ENCODE data around the gene SLTM. TPM values are rescaled to one million over a fixed set of nuclear protein-coding genes. Genes with fewer than 3 reads are reported as not detected.

Gene SLTM
- total and polyA plus RNA-seq, 8 donors = 44.7 to 291 (median 124) TPM

GRCh38 chr15:58877999-58878825 lies 55.3 kb downstream of the SLTM start:
- H3K36me3 ChIP-seq = peaks cover 43 to 70% (median 67%) of the 10 kb centered on the region in 4 donors
- H3K4me1 ChIP-seq = no peaks in the 10 kb centered on the region
- H3K4me3 ChIP-seq = no peak overlapping the region
- H3K27me3 ChIP-seq = no peaks in the 10 kb centered on the region
- intact Hi-C loops (cut with DNase I; ENCODE audit: low total_unique reads) = no loop called here
- DNase-seq = no peak
- H3K9me3 ChIP-seq = no peaks in the 10 kb centered on the region
- TF ChIP-seq POLR2AphosphoS5 (IDR thresholded peaks at IDR 0.05) = no peak
- no peak for TF ChIP-seq POLR2A (IDR thresholded peaks at IDR 0.05)
- TF ChIP-seq CTCF (IDR thresholded peaks at IDR 0.05) = no peak
- TF ChIP-seq EP300 (IDR thresholded peaks at IDR 0.05) = no peak
- no peak overlapping the region for H3K27ac ChIP-seq
- 93 to 97% (median 96%) methylated on average over 12 of the region's 12 CpGs for WGBS, 5 donors

DNA sequence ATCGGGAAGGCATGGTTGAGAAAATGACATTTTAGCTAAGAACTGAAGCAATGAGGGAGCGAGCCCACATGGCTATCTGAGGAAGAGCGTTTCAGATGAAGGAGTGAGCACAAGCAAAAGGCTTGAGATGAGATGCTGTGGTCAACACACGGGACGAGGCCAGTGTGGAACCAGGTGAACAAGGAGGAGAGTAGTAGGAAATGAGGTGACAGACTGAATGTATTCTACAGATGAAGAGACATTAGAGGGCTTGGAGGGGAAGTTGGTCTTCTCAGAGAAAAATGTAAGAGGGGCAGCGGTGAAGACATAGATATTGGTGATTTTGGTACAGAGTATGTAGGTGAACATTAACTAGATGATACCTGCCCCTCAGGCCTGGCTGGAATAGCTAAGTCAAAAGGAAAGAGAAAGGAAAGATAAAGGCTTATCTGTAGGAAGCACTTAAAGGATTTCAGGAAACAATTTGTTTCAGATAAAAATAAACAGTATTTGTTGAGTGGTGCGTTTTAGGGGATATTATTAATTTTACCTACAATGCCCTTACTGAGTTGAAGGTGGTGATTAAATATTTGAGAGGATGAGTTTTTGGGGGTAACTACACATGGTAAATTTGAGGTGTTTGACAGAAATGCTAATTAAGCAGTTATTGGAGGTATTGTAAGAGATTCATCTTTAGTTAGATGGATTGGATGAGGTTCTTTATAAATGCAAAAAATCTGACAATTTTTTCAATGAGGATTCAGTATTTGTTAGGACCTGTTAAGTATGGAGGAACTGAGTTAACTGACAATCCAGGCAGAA lies 57.0 kb downstream of the SLTM start:
- Histone ChIP-seq H3K4me1 (no peaks in the 10 kb centered on the region), H3K4me3 (no peak overlapping the region), H3K36me3 (peaks cover 30 to 53% (median 50%) of the 10 kb centered on the region in 4 donors), H3K9me3 (no peaks in the 10 kb centered on the region), H3K27ac (no peak overlapping the region), H3K27me3 (no peaks in the 10 kb centered on the region)
- WGBS, 5 donors = 73 to 87% (median 82%) methylated on average over 7 of the region's 7 CpGs
- peak in 1 of 2 donors; percentile 5 for DNase-seq
- no peak for TF ChIP-seq POLR2A (IDR thresholded peaks at IDR 0.05)
- TF ChIP-seq CTCF (IDR thresholded peaks at IDR 0.05) = no peak
- TF ChIP-seq EP300 (IDR thresholded peaks at IDR 0.05) = no peak
- TF ChIP-seq POLR2AphosphoS5 (IDR thresholded peaks at IDR 0.05) = no peak
- intact Hi-C loops (cut with DNase I; ENCODE audit: low total_unique reads) = no loop called here

DNA sequence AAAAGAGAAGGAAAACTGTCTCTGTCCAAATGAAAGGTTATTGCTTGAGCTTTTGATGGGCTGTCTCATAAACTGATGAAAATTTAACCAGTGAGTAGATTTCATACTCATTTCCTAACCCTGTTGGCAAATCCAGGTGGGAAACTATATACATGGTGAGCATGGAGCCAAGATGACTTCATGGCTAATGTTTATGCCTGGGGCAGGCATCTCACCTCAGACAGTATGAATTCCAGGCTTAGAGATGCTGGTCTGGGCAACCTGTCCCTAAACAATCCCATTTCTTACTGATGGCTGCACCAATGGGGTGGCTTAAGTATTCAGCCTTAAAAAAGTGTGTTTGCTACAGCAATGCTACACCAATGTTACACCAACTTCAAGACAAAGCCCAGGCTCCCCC lies 58.1 kb downstream of the SLTM start:
- DNase-seq = no peak
- no peak for TF ChIP-seq CTCF (IDR thresholded peaks at IDR 0.05)
- no peak for TF ChIP-seq EP300 (IDR thresholded peaks at IDR 0.05)
- TF ChIP-seq POLR2AphosphoS5 (IDR thresholded peaks at IDR 0.05) = no peak
- TF ChIP-seq POLR2A (IDR thresholded peaks at IDR 0.05) = no peak
- H3K36me3 ChIP-seq = peaks cover 19 to 41% (median 38%) of the 10 kb centered on the region in 4 donors
- intact Hi-C loops (cut with DNase I; ENCODE audit: low total_unique reads) = no loop called here
- no peak overlapping the region for H3K4me3 ChIP-seq
- no peaks in the 10 kb centered on the region for H3K9me3 ChIP-seq
- no peak overlapping the region for H3K27ac ChIP-seq
- no peaks in the 10 kb centered on the region for H3K4me1 ChIP-seq
- no peaks in the 10 kb centered on the region for H3K27me3 ChIP-seq

- intact Hi-C loops (cut with DNase I; ENCODE audit: low total_unique reads) = no loop called here
- WGBS, 5 donors = 86 to 95% (median 90%) methylated on average over 1 of the region's 1 CpG
- TF ChIP-seq CTCF (IDR thresholded peaks at IDR 0.05) (no peak), POLR2AphosphoS5 (IDR thresholded peaks at IDR 0.05) (no peak), POLR2A (IDR thresholded peaks at IDR 0.05) (no peak), EP300 (IDR thresholded peaks at IDR 0.05) (no peak)
Observed at GRCh38 chr15:58873267-58873666, 60.2 kb downstream of the SLTM start.

More at GRCh38 chr15:58873267-58873666, 60.2 kb downstream of the SLTM start:
- Histone ChIP-seq H3K4me3 (no peak overlapping the region), H3K36me3 (peaks cover 8 to 20% (median 17%) of the 10 kb centered on the region in 4 donors), H3K4me1 (no peaks in the 10 kb centered on the region), H3K27me3 (no peaks in the 10 kb centered on the region), H3K9me3 (no peaks in the 10 kb centered on the region), H3K27ac (no peak overlapping the region)
- no peak for DNase-seq
